ENCODE measurements around the gene AJUBA.

GRCh38 chr14:23000860-23001259 lies 18.5 kb upstream of the AJUBA start:
- no peak for TF ChIP-seq CTCF (IDR thresholded peaks at IDR 0.05; ENCODE audit: insufficient read depth, low read depth, low read length)
- TF ChIP-seq EZH2 (IDR thresholded peaks at IDR 0.05; ENCODE audit: insufficient read depth, low read length) = no peak
